Erythroblast (primary cell): ENCODE data around the gene ELOVL4.
A peak's percentile ranks its signal among the peaks of the same experiment; 100 is the strongest.

Source experiments
- DNase-seq, 2 experiments: peaks; one replicate each; lab custom pipeline; 2025; lab: John Stamatoyannopoulos, UW
- GATA1 ChIP-seq: IDR thresholded peaks from 2 replicates; pipeline ENCODE4 v1.6.1; 2011; ENCODE audit warnings: low read depth, mild to moderate bottlenecking, control low read depth, low read length, moderate library complexity
- POLR2A ChIP-seq: IDR thresholded peaks from 2 replicates; pipeline ENCODE4 v1.6.1; 2011; ENCODE audit warnings: mild to moderate bottlenecking, low read length

The ELOVL4 gene

DNA sequence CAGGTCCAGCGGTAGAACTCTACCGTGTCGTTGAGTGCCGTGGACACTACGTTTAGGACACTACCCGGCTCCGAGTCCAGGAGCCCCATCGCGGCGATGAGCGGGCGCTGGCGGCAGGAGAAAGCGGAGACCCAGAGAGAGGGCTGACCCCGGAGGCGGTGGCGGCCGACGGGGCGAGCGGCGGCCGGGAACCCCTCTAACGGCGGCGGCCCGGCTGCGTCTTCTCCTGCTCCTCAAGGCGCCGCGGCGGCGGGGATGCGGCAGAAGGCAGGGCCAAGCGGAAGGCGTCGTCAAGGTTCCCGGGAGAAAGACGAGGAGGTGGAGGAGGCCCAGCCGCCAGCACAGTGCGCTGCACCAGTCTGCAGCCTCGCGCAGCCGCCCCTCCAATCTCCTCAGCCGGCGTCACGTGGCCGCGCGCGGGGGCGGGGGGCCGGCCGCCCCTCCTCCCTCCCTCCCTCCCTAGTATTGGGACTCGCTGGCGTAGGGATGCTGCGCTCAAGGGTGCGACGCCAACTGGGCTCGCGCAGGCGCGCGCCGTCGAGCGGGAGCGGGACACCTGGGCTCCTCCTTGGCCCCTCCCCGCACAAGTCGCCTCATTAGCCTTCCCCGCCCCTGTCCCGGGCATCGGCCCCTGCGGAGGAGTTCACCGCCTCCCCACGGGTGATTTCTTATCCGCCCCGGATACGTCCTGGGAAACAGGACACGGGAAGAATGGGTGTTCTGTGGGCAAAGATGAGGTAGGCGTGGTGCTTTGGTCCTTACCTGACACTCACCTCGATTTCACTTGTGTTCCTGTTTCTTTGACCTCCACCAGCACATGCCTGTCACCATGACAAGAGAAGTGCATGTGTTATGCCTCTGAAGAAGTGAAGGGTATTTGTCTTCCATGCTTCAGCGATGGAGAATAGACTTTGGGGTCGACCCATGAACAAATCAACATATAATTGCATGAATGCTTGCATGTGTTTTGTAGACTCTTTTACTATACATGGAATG lies at the start of gene ELOVL4:
ELOVL4 (minus strand) TSS at position 363 of the 996 bp plus-strand sequence; CDS start at position 89, 274 bp downstream.
- no peak for TF ChIP-seq POLR2A
- peak; percentile 27 to 34 for DNase-seq

DNA sequence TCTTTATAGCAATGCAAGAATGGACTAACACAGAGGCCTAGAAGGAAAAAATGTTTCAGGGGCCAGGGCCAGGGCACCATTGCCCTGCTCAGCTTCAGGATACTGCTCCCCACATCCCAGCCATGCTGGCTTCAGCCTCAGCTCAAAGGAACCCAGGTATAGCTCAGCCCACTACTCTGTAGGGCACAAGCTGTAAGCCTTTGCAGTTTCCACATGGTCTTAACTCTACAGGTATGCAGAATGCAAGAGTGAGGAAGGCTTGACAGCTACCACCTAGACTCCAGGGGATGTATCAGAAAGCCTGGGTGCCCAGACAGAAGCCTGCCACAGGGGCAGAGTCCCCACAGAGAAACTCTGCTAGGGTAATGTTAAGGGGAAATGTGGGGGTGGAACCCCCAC lies 46.6 kb upstream of the ELOVL4 start:
- no peak for DNase-seq
- TF ChIP-seq GATA1 (no peak), POLR2A (no peak)

DNA sequence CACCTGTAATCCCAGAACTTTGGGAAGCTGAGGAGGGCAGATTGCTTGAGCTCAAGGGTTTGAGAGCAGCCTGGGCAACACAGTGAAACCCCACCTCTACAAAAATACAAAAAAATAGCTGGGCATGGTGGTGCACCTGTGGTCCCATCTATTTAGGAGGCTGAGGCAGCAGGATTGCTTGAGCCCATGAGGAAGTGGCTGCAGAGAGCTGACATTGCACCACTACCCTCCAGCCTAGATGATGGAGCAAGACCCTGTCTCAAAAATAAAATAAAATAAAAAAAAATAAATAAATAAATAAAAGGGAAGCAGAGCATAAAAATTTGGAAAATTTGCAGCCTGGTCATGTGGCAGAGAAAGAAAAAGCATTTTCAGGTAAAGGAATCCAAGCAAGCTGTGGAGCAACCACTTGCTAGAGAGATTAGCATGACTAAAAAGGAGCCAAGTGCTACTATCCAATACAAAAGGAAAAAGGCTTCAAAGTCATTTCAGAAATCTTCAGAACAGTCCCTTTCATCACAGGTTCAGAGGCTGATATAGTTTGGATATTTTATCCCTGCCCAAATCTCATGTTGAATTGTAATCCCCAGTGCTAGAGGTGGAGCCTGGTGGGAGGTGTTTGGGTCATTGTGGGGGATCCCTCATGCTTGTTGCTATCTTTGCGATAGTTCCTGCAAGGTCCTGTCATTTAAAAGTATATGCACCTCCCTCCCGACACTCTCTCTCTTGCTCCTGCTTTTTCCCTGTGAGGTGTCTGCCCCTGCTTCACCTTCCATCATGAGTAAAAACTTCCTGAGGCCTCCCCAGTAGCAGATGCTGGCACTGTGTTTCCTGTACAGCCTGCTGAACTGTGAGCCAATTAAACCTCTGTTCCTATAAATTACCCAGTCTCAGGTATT lies 45.9 kb upstream of the ELOVL4 start:
- DNase-seq: no peak
- TF ChIP-seq GATA1: no peak
- TF ChIP-seq POLR2A: no peak

DNA sequence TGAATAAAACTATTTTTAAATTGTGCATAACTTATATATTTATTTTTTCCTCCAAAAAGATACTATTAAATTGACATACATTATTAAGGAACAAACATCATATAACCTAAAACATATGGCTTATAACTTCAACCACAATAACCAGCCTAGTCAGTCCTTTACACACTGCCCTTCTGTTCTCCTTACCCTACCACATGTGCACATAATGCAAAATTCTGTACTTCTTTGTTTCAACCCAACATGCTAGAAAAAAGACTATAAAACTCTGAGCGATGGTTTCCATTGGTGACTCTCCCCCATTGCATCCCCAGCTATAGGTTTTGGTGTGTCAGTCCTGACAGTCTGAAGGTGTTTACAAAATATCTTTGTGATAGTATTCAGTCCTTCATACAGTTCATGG lies 42.3 kb upstream of the ELOVL4 start:
- no peak for DNase-seq
- TF ChIP-seq POLR2A: no peak
- TF ChIP-seq GATA1: no peak

DNA sequence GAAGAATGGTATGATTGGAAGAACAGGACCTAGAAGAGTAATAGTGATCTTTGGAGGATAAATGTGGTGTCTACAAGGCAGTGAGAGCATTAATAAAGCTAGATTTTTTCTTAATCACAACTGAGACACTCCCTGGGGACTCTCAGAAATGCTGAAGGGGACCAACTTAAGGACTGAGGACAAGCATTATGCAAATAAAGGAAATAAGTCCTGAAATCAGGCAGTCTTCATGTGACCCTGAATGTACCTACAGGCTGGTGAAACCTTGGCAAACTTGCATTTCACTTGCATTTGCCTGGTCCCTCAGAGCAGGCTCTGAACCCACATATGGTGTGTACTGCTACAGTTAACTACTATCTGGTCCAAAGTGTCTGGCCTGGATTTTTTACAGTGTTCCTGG lies 37.8 kb upstream of the ELOVL4 start:
- DNase-seq: no peak
- TF ChIP-seq GATA1 (no peak), POLR2A (no peak)

DNA sequence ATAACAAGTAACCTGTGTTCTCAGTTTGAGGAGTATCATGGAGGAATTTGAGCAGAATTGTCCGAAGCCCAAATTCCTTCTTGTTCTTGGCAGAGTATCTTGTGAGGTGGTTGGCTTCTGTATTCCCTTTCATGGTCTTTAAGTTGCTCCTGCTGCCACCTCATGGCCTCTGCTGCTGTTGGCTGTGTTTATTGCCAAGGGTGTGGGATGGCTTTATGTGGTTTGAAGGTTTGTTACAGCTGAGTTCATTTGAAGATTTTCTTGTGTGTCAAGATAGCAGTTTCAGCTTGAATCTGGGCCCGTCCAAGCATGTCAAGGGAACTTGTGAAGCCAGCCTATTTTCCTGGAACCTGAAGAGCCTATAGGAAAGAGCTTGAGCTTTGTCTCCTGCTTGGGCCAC lies 36.9 kb upstream of the ELOVL4 start:
- no peak for TF ChIP-seq GATA1
- TF ChIP-seq POLR2A: no peak
- DNase-seq: peak in 1 of 2 experiments; percentile 2

DNA sequence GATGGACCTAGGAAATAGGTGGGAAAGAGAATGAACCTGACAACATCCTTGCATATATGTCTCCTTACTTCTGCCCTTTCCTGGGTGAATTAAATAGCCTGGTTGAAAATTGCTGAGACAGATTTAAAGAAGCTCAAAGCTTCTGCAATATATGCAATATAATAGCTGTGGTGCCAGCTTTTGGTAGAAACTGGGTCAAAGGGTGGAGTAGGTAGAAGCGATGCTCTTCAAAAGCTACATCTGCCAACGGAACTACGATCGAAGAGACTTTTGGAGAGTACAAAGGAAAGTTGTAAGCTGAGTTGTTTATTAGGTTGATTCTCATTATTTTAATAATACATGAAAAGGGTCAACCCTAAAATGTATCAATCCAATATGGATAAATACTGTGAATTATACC lies 34.3 kb upstream of the ELOVL4 start:
- TF ChIP-seq GATA1: no peak
- no peak for TF ChIP-seq POLR2A
- DNase-seq: no peak

DNA sequence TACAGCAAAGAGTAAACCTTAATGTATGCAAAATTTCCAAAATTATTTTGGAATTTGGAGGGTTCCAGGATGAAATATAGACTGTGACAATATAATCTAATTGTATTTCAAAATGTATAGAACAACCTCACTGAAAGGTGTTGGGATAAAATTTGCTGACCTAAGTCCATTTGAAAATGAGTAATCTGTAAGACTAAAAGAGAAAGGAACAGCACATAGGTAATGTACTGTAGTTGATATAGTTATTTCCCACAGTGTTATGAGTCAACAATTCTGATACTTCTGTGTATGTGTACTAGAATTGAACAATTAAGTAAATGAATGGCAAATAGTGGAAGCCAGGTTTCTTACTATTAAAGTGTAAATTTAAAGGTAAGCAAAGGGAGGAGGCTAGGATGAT lies 23.8 kb upstream of the ELOVL4 start:
- no peak for TF ChIP-seq POLR2A
- no peak for TF ChIP-seq GATA1
- no peak for DNase-seq

DNA sequence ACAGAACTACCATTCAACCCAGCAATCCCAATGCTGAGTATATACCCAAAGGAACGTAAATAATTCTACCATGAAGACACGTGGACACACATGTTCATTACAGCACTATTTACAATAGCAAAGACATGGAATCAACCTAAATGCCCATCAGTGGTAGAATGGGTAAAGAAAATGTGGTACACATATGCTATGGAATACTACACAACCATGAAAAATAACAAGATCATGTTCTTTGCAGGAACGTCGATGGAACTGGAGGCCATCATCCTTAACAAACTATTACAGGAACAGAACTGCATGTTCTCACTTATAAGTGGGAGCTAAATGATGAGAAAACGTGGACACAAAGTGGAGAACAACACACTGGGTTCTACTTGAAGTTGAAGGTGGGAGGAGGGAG lies 22.4 kb upstream of the ELOVL4 start:
- no peak for TF ChIP-seq POLR2A
- TF ChIP-seq GATA1: no peak
- DNase-seq: no peak

DNA sequence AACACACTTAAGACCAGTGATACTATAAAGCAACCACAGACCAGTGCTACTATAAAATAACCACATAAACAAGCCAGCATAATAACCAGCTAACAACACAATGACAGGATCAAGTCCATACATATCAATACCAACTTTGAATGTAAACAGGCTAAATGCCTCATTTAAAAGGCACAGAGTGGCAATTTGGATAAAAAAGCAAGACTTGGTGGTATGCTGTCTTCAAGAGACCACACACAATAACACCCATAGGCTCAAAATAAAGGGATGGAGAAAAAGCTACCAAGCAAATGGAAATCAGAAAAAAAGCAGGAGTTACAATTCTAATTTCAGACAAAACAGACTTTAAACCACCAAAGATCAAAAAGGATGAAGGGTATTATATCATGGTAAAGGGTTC lies 19.8 kb upstream of the ELOVL4 start:
- no peak for DNase-seq
- no peak for TF ChIP-seq POLR2A
- no peak for TF ChIP-seq GATA1

DNA sequence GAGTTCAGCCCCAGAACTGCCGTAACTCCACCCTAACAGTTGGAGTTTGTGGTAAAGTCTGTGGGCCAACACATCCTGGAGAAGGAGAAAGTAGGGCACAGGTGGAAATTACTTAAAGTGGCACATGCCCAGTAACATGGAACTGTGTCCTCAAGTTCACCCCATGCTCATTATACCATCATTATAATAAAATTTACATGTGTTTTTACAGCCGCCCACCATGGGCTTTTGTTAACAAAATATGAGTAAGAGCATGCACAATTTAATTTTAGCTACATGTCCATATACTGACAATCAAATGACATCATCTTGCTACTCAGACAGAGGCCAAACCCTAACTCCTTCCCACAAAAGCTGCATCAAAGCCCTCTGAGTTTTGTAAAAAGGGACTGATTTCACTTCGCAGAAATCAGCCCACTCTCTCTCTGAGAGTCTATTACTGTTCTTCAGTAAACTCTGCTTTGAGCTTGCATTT lies 17.3 kb upstream of the ELOVL4 start:
- TF ChIP-seq POLR2A (no peak), GATA1 (no peak)
- DNase-seq: no peak

DNA sequence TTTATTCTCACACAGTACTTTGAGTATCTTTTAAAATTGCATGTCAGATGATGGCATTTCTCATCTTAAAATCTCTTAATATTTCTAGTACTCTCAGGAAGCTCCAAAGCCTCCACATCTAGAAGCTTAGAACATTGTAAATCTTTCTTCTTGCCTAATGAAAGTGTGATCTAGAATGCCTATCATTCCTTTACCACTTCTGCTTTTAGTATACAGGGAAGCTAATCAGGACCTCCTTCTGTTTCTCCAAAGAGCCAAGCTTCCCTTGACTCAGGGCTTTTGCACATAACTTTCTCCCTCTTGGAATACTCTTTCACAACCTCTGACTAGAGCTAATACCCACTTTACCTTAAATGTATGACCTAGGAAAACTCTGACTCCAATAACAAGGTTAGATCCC lies 7.5 kb upstream of the ELOVL4 start:
- no peak for DNase-seq
- TF ChIP-seq POLR2A: no peak
- no peak for TF ChIP-seq GATA1

DNA sequence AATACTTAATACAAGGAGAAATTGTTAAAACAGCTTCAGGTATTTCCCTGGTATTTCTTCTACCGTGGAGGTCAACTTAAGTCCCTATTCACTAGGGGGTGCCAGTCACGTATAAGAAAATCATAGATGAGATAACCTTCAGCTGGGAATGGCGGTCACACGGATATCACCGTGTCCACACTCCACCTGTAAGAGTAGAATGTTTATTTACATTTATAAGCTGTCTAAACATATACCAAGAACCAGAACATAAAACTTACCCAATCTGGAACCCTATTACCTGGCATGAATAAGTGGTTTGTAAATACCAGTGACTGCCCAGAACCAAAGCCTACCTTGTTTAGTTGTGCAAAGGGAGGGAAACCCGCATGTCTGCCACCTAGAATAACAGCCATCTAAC lies 1.9 kb upstream of the ELOVL4 start:
- no peak for TF ChIP-seq GATA1
- no peak for TF ChIP-seq POLR2A
- peak; percentile 79 to 83 for DNase-seq
